ENCODE results near the gene NTNG2.

The NTNG2 gene

DNA sequence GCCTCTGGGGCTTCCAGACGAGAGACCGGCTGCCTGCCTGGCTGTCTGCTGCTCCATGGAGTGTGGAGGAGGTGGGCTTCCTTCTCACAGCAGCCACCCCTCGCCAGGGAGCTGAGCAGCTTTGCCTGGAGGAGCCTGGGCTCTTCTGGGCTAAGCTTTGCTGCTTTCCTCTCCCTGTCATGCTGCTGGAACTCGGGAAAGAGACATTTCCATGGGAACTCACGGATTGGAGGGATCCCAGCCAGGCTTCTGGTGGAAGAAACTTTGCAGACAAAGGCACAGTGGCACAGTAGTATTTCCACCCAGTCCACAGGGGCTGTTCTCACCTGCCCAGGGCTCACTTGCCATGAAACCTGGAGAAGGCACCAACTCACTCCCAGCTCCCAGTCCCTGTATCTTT is 5.6 kb upstream of the NTNG2 start:
- Histone ChIP-seq H3K4me2 (ENCODE audit: low read depth, low read length, poor library complexity, severe bottlenecking) (no peak overlapping the region), H3K9ac (ENCODE audit: low read length) (no peak overlapping the region), H3K27me3 (ENCODE audit: low read length) (no peaks in the 10 kb centered on the region), H4K20me1 (ENCODE audit: low read depth, low read length) (no peaks in the 10 kb centered on the region), H3K9me3 (ENCODE audit: insufficient read depth, low read length) (no peaks in the 10 kb centered on the region), H3K36me3 (ENCODE audit: low read length) (no peaks in the 10 kb centered on the region), H2AFZ (ENCODE audit: low read depth, low read length, severe bottlenecking) (no peak overlapping the region), H3K27ac (ENCODE audit: low read depth, low read length) (no peak overlapping the region), H3K79me2 (ENCODE audit: insufficient read depth, low read length) (no peaks in the 10 kb centered on the region), H3K4me3 (ENCODE audit: insufficient read depth, low read length, poor library complexity, severe bottlenecking) (no peak overlapping the region), H3F3A (ENCODE audit: insufficient read depth) (no peaks in the 10 kb centered on the region), H3K9me2 (replicated peaks; ENCODE audit: insufficient read depth, low read length) (no peaks in the 10 kb centered on the region)
- no peak for TF ChIP-seq CTCF (IDR thresholded peaks at IDR 0.05; ENCODE audit: insufficient read depth, low read length, poor library complexity, severe bottlenecking)
- no peak for TF ChIP-seq EZH2phosphoT487 (conservative IDR thresholded peaks at IDR 0.05; ENCODE audit: low read length)

- H3K79me2 ChIP-seq (ENCODE audit: insufficient read depth, low read length): no peaks in the 10 kb centered on the region
- H3K4me3 ChIP-seq (ENCODE audit: insufficient read depth, low read length, poor library complexity, severe bottlenecking): no peak overlapping the region
- H3K4me2 ChIP-seq (ENCODE audit: low read depth, low read length, poor library complexity, severe bottlenecking): no peak overlapping the region
- H4K20me1 ChIP-seq (ENCODE audit: low read depth, low read length): no peaks in the 10 kb centered on the region
- no peaks in the 10 kb centered on the region for H3K27me3 ChIP-seq (ENCODE audit: low read length)
- H3K9me3 ChIP-seq (ENCODE audit: insufficient read depth, low read length): no peaks in the 10 kb centered on the region
- H3K9me2 ChIP-seq (replicated peaks; ENCODE audit: insufficient read depth, low read length): no peaks in the 10 kb centered on the region
- no peak for TF ChIP-seq CTCF (IDR thresholded peaks at IDR 0.05; ENCODE audit: insufficient read depth, low read length, poor library complexity, severe bottlenecking)
- TF ChIP-seq EZH2phosphoT487 (conservative IDR thresholded peaks at IDR 0.05; ENCODE audit: low read length): no peak
- H3K9ac ChIP-seq (ENCODE audit: low read length): no peak overlapping the region
- H2AFZ ChIP-seq (ENCODE audit: low read depth, low read length, severe bottlenecking): no peak overlapping the region
- H3K27ac ChIP-seq (ENCODE audit: low read depth, low read length): no peak overlapping the region
- H3F3A ChIP-seq (ENCODE audit: insufficient read depth): no peaks in the 10 kb centered on the region
- no peaks in the 10 kb centered on the region for H3K36me3 ChIP-seq (ENCODE audit: low read length)
These were observed 4.3 kb upstream of the NTNG2 start for GRCh38 chr9:132157347-132158116.

GRCh38 chr9:132160802-132161742 is 786 bp upstream of the NTNG2 start:
- no peak for TF ChIP-seq EZH2phosphoT487 (conservative IDR thresholded peaks at IDR 0.05; ENCODE audit: low read length)
- Histone ChIP-seq H3K4me2 (ENCODE audit: low read depth, low read length, poor library complexity, severe bottlenecking) (peak overlapping the region; percentile 48), H3K9me3 (ENCODE audit: insufficient read depth, low read length) (no peaks in the 10 kb centered on the region), H3K9me2 (replicated peaks; ENCODE audit: insufficient read depth, low read length) (no peaks in the 10 kb centered on the region), H3K36me3 (ENCODE audit: low read length) (no peaks in the 10 kb centered on the region), H3F3A (ENCODE audit: insufficient read depth) (no peaks in the 10 kb centered on the region), H3K79me2 (ENCODE audit: insufficient read depth, low read length) (no peaks in the 10 kb centered on the region), H3K4me3 (ENCODE audit: insufficient read depth, low read length, poor library complexity, severe bottlenecking) (peak overlapping the region; percentile 26), H3K27me3 (ENCODE audit: low read length) (no peaks in the 10 kb centered on the region), H2AFZ (ENCODE audit: low read depth, low read length, severe bottlenecking) (no peak overlapping the region), H3K9ac (ENCODE audit: low read length) (no peak overlapping the region), H4K20me1 (ENCODE audit: low read depth, low read length) (no peaks in the 10 kb centered on the region), H3K27ac (ENCODE audit: low read depth, low read length) (no peak overlapping the region)

Measured in SU-DHL-6 (cell line).